HCT116 (cell line): Measurements from ENCODE around the gene SDK2.

Experiments
- JUND ChIP-seq: IDR thresholded peaks from 2 replicates; pipeline ENCODE4 v1.6.1; 2012
- MAX ChIP-seq: IDR thresholded peaks from 2 replicates; pipeline ENCODE4 v1.6.1; 2012

- no peak for TF ChIP-seq MAX
- TF ChIP-seq JUND = no peak
Measured at GRCh38 chr17:73592501-73592961, 51.7 kb downstream of the SDK2 start.
